Measurements from ENCODE around the gene PLD5.
"Not testable (repeated sequence)": the region's sequence is repeated elsewhere in the genome, so short reads cannot be mapped to it uniquely, and the experiment has no call there.

Gene PLD5

GRCh38 chr1:242506724-242507123 is 17.8 kb downstream of the PLD5 start:
- DNase-seq: no peak

GRCh38 chr1:242489545-242489944 is 35.0 kb downstream of the PLD5 start:
- DNase-seq: no peak

GRCh38 chr1:242477944-242478343 is 46.6 kb downstream of the PLD5 start:
- DNase-seq: no peak

GRCh38 chr1:242470774-242471173 is 53.7 kb downstream of the PLD5 start:
- no peak for DNase-seq

GRCh38 chr1:242468784-242469183 is 55.7 kb downstream of the PLD5 start:
- DNase-seq: no peak

- peak in 39 of 58 donors; percentile 3 to 69 (median 20) for DNase-seq
Observed at GRCh38 chr1:242467556-242468145, 56.8 kb downstream of the PLD5 start.

- no peak for DNase-seq
Observed at GRCh38 chr1:242462867-242463266, 61.6 kb downstream of the PLD5 start.

- DNase-seq: not testable (repeated sequence)
Observed at GRCh38 chr1:242459740-242460139, 64.8 kb downstream of the PLD5 start.

GRCh38 chr1:242456726-242457269 is 67.7 kb downstream of the PLD5 start:
- no peak for DNase-seq

GRCh38 chr1:242455052-242455361 is 69.5 kb downstream of the PLD5 start:
- DNase-seq: no peak

- DNase-seq: peak in 5 of 58 donors; percentile 3 to 11 (median 5)
Observed at GRCh38 chr1:242454262-242455051, 70.0 kb downstream of the PLD5 start.

GRCh38 chr1:242452573-242452972 is 71.9 kb downstream of the PLD5 start:
- no peak for DNase-seq

GRCh38 chr1:242449661-242450060 is 74.8 kb downstream of the PLD5 start:
- DNase-seq: peak in 1 of 58 donors; percentile 1

GRCh38 chr1:242448910-242449645 is 75.4 kb downstream of the PLD5 start:
- DNase-seq: peak in 6 of 58 donors; percentile 1 to 10 (median 4)

GRCh38 chr1:242447689-242448088 is 76.8 kb downstream of the PLD5 start:
- DNase-seq: no peak

- no peak for DNase-seq
Observed at GRCh38 chr1:242440757-242441156, 83.7 kb downstream of the PLD5 start.

- no peak for DNase-seq
Observed at GRCh38 chr1:242435200-242435599, 89.3 kb downstream of the PLD5 start.

GRCh38 chr1:242432491-242433095 is 91.9 kb downstream of the PLD5 start:
- no peak for DNase-seq

GRCh38 chr1:242431786-242432185 is 92.7 kb downstream of the PLD5 start:
- DNase-seq: no peak

GRCh38 chr1:242430956-242431355 is 93.5 kb downstream of the PLD5 start:
- DNase-seq: no peak

- no peak for DNase-seq
Observed at GRCh38 chr1:242428399-242429190, 95.9 kb downstream of the PLD5 start.

Data from anterior cingulate cortex (tissue), 58 donors.